HCT116 (cell line): Measurements from ENCODE around the gene ZSWIM9. TPM values are rescaled to one million over a fixed set of nuclear protein-coding genes. Genes with fewer than 3 reads are reported as not detected.

Experiments used
- ATAC-seq: fragments of 200-7000 bp; cut with Tn5 transposase; 2 replicates; pipeline ENCODE4 v1.9.1; 2020; ENCODE audit warnings: mild to moderate bottlenecking, moderate library complexity
- BruUV-seq: library from RNA; stranded (reverse); fragments of 400-500 nt; replicated peaks from 2 replicates; lab custom pipeline; 2021; lab: Mats Ljungman, UMichigan
- CTCF ChIA-PET: fragments of 300-600 bp; sonication (Branson Sonifier 250); formaldehyde crosslinking; loops from one replicate; lab custom pipeline; 2021; ENCODE audit warnings: antibody characterized with exemption; lab: Charles Lee
- POLR2A ChIA-PET: fragments of 300-600, 350-600 bp; sonication (Branson Sonifier 250); formaldehyde crosslinking; loops from one replicate; lab custom pipeline; 2021; ENCODE audit warnings: antibody characterized with exemption; lab: Charles Lee
- RAD21 ChIA-PET, 2 experiments: fragments of 300-600 bp; sonication (Branson Sonifier 250); formaldehyde crosslinking; loops; one replicate each; lab custom pipeline; 2023; ENCODE audit warnings: low total read pairs in 2 of 2; ENCODE audit not compliant: uncharacterized antibody in 2 of 2, unreplicated experiment in 2 of 2, low non-redundant PET in 1 of 2; lab: Charles Lee
- DNase-seq: peaks from one replicate; pipeline ENCODE4 v3.0.0-alpha.2; 2010; ENCODE audit warnings: low read depth, low spot score
- H2AFZ ChIP-seq: fragments of 200-600 bp; shearing (Covaris generic), sonication (generic); 2 replicates; pipeline ENCODE4 v1.6.1; 2017; ENCODE audit warnings: low read depth, mixed run types, mixed read lengths, antibody characterized with exemption, low read length; ENCODE audit not compliant: poor library complexity, severe bottlenecking
- H3K27ac ChIP-seq: 2 replicates; pipeline ENCODE4 v1.5.1; 2012; ENCODE audit warnings: low read depth, low read length
- H3K27me3 ChIP-seq: fragments of 200-600 bp; sonication (generic); 2 replicates; pipeline ENCODE4 v1.6.1; 2016; ENCODE audit warnings: mixed run types, low read length, mixed read lengths; ENCODE audit not compliant: insufficient read depth
- H3K36me3 ChIP-seq, 2 experiments: fragments of 200-500 bp in 1 of 2; fragments of 200-600 bp in 1 of 2; sonication (Bioruptor generic) in 1 of 2; sonication (generic) in 1 of 2; 2 replicates each; pipeline versions ENCODE4 v1.5.1 to v1.6.1; 2014 to 2016; ENCODE audit warnings: low read length in 2 of 2, inconsistent platforms in 1 of 2, mixed read lengths in 1 of 2, mixed run types in 1 of 2; ENCODE audit not compliant: insufficient read depth in 2 of 2, control insufficient read depth in 1 of 2
- H3K4me1 ChIP-seq, 2 experiments: fragments of 200-600 bp in 1 of 2; sonication (generic) in 1 of 2; 2 replicates each; pipeline versions ENCODE4 v1.5.1 to v1.6.1; 2012 to 2017; ENCODE audit warnings: low read length in 2 of 2, inconsistent platforms in 1 of 2, mild to moderate bottlenecking in 1 of 2, mixed read lengths in 1 of 2, mixed run types in 1 of 2, moderate library complexity in 1 of 2; ENCODE audit not compliant: insufficient read depth in 2 of 2, control insufficient read depth in 1 of 2
- H3K4me2 ChIP-seq: fragments of 200-600 bp; sonication (generic); 2 replicates; pipeline ENCODE4 v1.6.1; 2017; ENCODE audit warnings: mixed run types, low read length, mixed read lengths
- H3K4me3 ChIP-seq, 2 experiments: fragments of 200-600 bp in 1 of 2; sonication (generic) in 1 of 2; replicated peaks in 1 of 2; 2 replicates each; pipeline ENCODE4 v1.5.1; 2011 to 2016; ENCODE audit warnings: low read length in 2 of 2, control low read depth in 1 of 2, low read depth in 1 of 2, mild to moderate bottlenecking in 1 of 2, mixed read lengths in 1 of 2, mixed run types in 1 of 2
- H3K79me2 ChIP-seq: fragments of 200-600 bp; sonication (generic); 2 replicates; pipeline ENCODE4 v1.6.1; 2017; ENCODE audit warnings: mild to moderate bottlenecking, mixed run types, low read length, moderate library complexity, mixed read lengths; ENCODE audit not compliant: insufficient read depth
- H3K9ac ChIP-seq: fragments of 200-600 bp; sonication (generic); 2 replicates; pipeline ENCODE4 v1.6.1; 2016; ENCODE audit warnings: low read length, mixed read lengths
- H3K9me2 ChIP-seq: fragments of 200-600 bp; sonication (generic), shearing (Covaris generic); 2 replicates; pipeline ENCODE4 v1.6.1; 2017; ENCODE audit warnings: mixed run types, mild to moderate bottlenecking, moderate library complexity; ENCODE audit not compliant: insufficient read depth
- H3K9me3 ChIP-seq, 2 experiments: fragments of 200-500 bp in 1 of 2; fragments of 200-600 bp in 1 of 2; sonication (Bioruptor generic) in 1 of 2; sonication (generic) in 1 of 2; 2 replicates each; pipeline ENCODE4 v1.6.1; 2014 to 2017; ENCODE audit warnings: low read length in 2 of 2, mixed read lengths in 2 of 2, inconsistent platforms in 1 of 2, low read depth in 1 of 2, mild to moderate bottlenecking in 1 of 2, mixed run types in 1 of 2, moderate library complexity in 1 of 2; ENCODE audit not compliant: control insufficient read depth in 1 of 2, insufficient read depth in 1 of 2
- H4K20me1 ChIP-seq: fragments of 200-600 bp; sonication (generic), shearing (Covaris generic); 2 replicates; pipeline ENCODE4 v1.6.1; 2017; ENCODE audit warnings: mixed run types, mild to moderate bottlenecking, moderate library complexity; ENCODE audit not compliant: insufficient read depth
- ATF3 ChIP-seq: IDR thresholded peaks from 2 replicates; pipeline ENCODE4 v1.6.1; 2012
- CEBPB ChIP-seq: IDR thresholded peaks from 2 replicates; pipeline ENCODE4 v1.6.1; 2012; ENCODE audit warnings: low read depth
- EGR1 ChIP-seq: IDR thresholded peaks from 2 replicates; pipeline ENCODE4 v1.6.1; 2012; ENCODE audit warnings: low read depth
- ELF1 ChIP-seq: IDR thresholded peaks from 2 replicates; pipeline ENCODE4 v1.6.1; 2012; ENCODE audit warnings: low read depth, borderline replicate concordance
- EZH2 ChIP-seq: fragments of 200-600 bp; sonication (generic); IDR thresholded peaks from 2 replicates; pipeline ENCODE4 v1.6.1; 2017; ENCODE audit warnings: antibody characterized with exemption, mixed run types
- EZH2phosphoT487 ChIP-seq: fragments of 200-600 bp; IDR thresholded peaks from 2 replicates; pipeline ENCODE4 v1.6.1; 2018; ENCODE audit warnings: antibody characterized with exemption, borderline replicate concordance
- FOSL1 ChIP-seq: IDR thresholded peaks from 2 replicates; pipeline ENCODE4 v1.6.1; 2012; ENCODE audit warnings: low read depth
- JUND ChIP-seq: IDR thresholded peaks from 2 replicates; pipeline ENCODE4 v1.6.1; 2012
- MAX ChIP-seq: IDR thresholded peaks from 2 replicates; pipeline ENCODE4 v1.6.1; 2012
- POLR2A ChIP-seq: IDR thresholded peaks from 2 replicates; pipeline ENCODE4 v1.7.0; 2011; ENCODE audit warnings: borderline replicate concordance; ENCODE audit not compliant: insufficient read depth, insufficient read length; ENCODE audit errors: extremely low read depth
- RAD21 ChIP-seq: IDR thresholded peaks from 2 replicates; pipeline ENCODE4 v1.6.1; 2012; ENCODE audit warnings: low read depth, mild to moderate bottlenecking
- REST ChIP-seq: IDR thresholded peaks from 2 replicates; pipeline ENCODE4 v1.6.1; 2012; ENCODE audit warnings: low read depth
- SIN3A ChIP-seq: IDR thresholded peaks from 2 replicates; pipeline ENCODE4 v1.6.1; 2012; ENCODE audit warnings: low read depth
- SP1 ChIP-seq: IDR thresholded peaks from 2 replicates; pipeline ENCODE4 v1.6.1; 2012; ENCODE audit warnings: low read depth
- YY1 ChIP-seq: IDR thresholded peaks from 2 replicates; pipeline ENCODE4 v1.6.1; 2011; ENCODE audit warnings: low read length, low read depth, moderate library complexity, mild to moderate bottlenecking; ENCODE audit not compliant: insufficient replicate concordance; ENCODE audit errors: extremely low read depth
- ZNF274 ChIP-seq: fragments of 200-500 bp; sonication (Bioruptor generic); IDR thresholded peaks from 2 replicates; pipeline ENCODE4 v1.6.1; 2014; ENCODE audit warnings: mild to moderate bottlenecking, low read depth, low read length, inconsistent platforms
- intact Hi-C: fragments of 100-400 bp; cut with micrococcal nuclease; formaldehyde crosslinking; loops from 2 replicates; pipeline ENCODE4 v1.10.0; 2022
- total RNA-seq: library from RNA; stranded (reverse); gene quantifications from one replicate; pipeline ENCODE4 v1.2.1, GENCODE V29; 2021; ENCODE audit not compliant: unreplicated experiment

Gene ZSWIM9
- total RNA-seq, 1 experiment from 2014 or later: 10.2 TPM

- H3K27ac ChIP-seq: no peak overlapping the region
- CTCF ChIA-PET: no interaction called here
- ATAC-seq: no peak
- H3K4me1 ChIP-seq: peaks cover 0 to 10% of the 10 kb centered on the region in 2 experiments; a peak in 2 of 4 replicates
- H3K9me2 ChIP-seq: no peaks in the 10 kb centered on the region
- H3K4me2 ChIP-seq: no peak overlapping the region
- no peaks in the 10 kb centered on the region for H3K27me3 ChIP-seq
- no peaks in the 10 kb centered on the region for H4K20me1 ChIP-seq
- no peaks in the 10 kb centered on the region for H3K79me2 ChIP-seq
- no TSS peak for BruUV-seq
- no peak overlapping the region for H3K4me3 ChIP-seq
- H3K36me3 ChIP-seq: peaks cover 7 to 44% of the 10 kb centered on the region in 2 experiments
- intact Hi-C loops: no loop called here
- no peak overlapping the region for H3K9ac ChIP-seq
- no peak overlapping the region for H2AFZ ChIP-seq
- RAD21 ChIA-PET: no interaction called here
- TF ChIP-seq FOSL1 (no peak), JUND (no peak), YY1 (no peak), SP1 (no peak), RAD21 (no peak), REST (no peak), EZH2 (no peak), SIN3A (no peak), CEBPB (no peak), ELF1 (no peak), ATF3 (no peak), POLR2A (no peak), EZH2phosphoT487 (no peak), ZNF274 (no peak), EGR1 (no peak), MAX (no peak)
- POLR2A ChIA-PET: no interaction called here
- DNase-seq: no peak
- H3K9me3 ChIP-seq: no peaks in the 10 kb centered on the region
Observed at GRCh38 chr19:48122421-48122820, 48.1 kb upstream of the ZSWIM9 start.
